MM.1S (cell line): ENCODE measurements around the gene NOVA1.

Experiments used
- CTCF ChIP-seq: fragments of 300-600 bp; sonication (generic); IDR thresholded peaks from 2 replicates; pipeline ENCODE4 v1.5.1; 2016; ENCODE audit warnings: antibody characterized with exemption, low read length, mixed read lengths
- EZH2 ChIP-seq: fragments of 300-600 bp; sonication (generic); optimal IDR thresholded peaks from 2 replicates; pipeline ENCODE3; 2017; ENCODE audit warnings: low read depth, mild to moderate bottlenecking, antibody characterized with exemption, low read length, mixed read lengths
- EZH2phosphoT487 ChIP-seq: fragments of 300-600 bp; sonication (generic); IDR thresholded peaks from 2 replicates; pipeline ENCODE4 v1.6.1; 2018; ENCODE audit warnings: antibody characterized with exemption, low read length

- no peak for TF ChIP-seq CTCF
- no peak for TF ChIP-seq EZH2
- no peak for TF ChIP-seq EZH2phosphoT487
These were observed 168.6 kb downstream of the NOVA1 start for GRCh38 chr14:26429205-26429604.
